ENCODE results near the gene STAT1.

- TF ChIP-seq, protein P1, sequence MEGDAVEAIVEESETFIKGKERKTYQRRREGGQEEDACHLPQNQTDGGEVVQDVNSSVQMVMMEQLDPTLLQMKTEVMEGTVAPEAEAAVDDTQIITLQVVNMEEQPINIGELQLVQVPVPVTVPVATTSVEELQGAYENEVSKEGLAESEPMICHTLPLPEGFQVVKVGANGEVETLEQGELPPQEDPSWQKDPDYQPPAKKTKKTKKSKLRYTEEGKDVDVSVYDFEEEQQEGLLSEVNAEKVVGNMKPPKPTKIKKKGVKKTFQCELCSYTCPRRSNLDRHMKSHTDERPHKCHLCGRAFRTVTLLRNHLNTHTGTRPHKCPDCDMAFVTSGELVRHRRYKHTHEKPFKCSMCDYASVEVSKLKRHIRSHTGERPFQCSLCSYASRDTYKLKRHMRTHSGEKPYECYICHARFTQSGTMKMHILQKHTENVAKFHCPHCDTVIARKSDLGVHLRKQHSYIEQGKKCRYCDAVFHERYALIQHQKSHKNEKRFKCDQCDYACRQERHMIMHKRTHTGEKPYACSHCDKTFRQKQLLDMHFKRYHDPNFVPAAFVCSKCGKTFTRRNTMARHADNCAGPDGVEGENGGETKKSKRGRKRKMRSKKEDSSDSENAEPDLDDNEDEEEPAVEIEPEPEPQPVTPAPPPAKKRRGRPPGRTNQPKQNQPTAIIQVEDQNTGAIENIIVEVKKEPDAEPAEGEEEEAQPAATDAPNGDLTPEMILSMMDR (IDR thresholded peaks at IDR 0.05) = no peak
- no peak for TF ChIP-seq POLR2AphosphoS5 (IDR thresholded peaks at IDR 0.05)
Observed at GRCh38 chr2:190959911-190960788, 53.8 kb downstream of the STAT1 start.
